D721Med (cell line): ENCODE measurements around the gene CEP170B.
"Not testable (repeated sequence)": the region's sequence is repeated elsewhere in the genome, so short reads cannot be mapped to it uniquely, and the experiment has no call there.

Experiments
- DNase-seq: peaks from one replicate; pipeline ENCODE4 v3.0.0; 2011; ENCODE audit warnings: low spot score; ENCODE audit not compliant: insufficient read length
- FAIRE-seq: peaks from 2 replicates; lab custom pipeline; 2011; peaks lifted over from hg19 to GRCh38; lab: Jason Lieb, UNC
- TF ChIP-seq, protein P1 (sequence below): IDR thresholded peaks from 2 replicates; pipeline ENCODE4 v1.5.1; 2012; ENCODE audit warnings: mild to moderate bottlenecking, control low read depth; ENCODE audit not compliant: insufficient read depth; ENCODE audit errors: missing control alignments

Gene CEP170B

DNA sequence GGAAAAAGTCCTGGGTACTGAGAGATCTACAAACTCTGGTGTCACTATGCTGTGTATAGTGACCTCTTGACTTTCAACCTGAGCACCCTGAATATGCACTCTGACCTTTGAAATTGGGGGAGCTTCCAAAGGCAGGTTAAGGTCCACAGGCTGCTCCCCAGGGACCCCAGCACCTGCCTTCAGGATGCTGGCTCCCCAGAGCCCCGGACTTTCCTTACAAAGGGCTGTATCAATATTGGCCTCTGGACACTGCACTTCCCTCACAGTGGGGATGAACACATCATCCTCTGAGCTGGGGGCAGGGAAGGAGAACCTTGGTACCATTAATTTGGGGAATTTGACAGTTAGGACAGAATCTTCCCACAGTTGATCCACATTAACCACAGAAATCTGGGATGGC, 73.9 kb downstream of the CEP170B start:
- DNase-seq (no peak), FAIRE-seq (no peak)
- TF ChIP-seq, protein P1, sequence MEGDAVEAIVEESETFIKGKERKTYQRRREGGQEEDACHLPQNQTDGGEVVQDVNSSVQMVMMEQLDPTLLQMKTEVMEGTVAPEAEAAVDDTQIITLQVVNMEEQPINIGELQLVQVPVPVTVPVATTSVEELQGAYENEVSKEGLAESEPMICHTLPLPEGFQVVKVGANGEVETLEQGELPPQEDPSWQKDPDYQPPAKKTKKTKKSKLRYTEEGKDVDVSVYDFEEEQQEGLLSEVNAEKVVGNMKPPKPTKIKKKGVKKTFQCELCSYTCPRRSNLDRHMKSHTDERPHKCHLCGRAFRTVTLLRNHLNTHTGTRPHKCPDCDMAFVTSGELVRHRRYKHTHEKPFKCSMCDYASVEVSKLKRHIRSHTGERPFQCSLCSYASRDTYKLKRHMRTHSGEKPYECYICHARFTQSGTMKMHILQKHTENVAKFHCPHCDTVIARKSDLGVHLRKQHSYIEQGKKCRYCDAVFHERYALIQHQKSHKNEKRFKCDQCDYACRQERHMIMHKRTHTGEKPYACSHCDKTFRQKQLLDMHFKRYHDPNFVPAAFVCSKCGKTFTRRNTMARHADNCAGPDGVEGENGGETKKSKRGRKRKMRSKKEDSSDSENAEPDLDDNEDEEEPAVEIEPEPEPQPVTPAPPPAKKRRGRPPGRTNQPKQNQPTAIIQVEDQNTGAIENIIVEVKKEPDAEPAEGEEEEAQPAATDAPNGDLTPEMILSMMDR: no peak

DNA sequence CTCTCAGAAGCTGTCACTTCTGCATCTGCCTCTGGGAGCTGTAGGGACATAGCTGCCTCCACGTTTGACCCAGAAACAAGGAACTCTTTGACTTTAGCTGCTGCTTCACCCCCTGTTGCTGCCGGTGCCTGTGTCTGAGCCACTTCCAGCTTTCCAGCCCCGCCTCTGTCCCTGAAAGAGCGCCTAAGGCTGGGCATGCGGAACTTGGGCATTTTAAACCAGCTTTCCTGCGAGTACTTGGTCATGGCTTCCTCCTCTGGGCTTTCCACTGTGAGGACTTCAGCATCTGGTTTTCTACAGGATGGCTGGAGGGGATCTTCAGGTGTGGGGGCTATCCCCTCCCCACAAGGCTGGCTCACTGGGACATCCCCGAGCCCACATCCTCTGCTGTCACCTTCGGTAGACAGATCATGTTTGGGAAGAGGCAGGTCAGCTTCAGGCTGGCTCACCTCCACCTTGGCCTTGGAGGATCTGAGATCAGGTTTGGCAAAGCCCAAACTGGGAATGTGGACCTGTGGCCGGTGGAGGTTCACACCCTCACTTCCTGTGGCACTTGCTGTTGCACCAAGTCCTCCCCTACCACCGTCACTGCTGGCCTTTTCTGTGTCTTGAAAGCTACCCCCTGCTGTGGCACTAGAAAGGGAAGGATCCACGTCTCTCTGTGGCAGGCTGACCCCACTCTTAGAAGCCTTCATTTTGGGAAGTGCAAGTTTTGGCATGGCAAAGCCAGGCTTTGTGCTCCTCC, 74.8 kb downstream of the CEP170B start:
- DNase-seq (no peak), FAIRE-seq (no peak)
- TF ChIP-seq, protein P1: no peak

DNA sequence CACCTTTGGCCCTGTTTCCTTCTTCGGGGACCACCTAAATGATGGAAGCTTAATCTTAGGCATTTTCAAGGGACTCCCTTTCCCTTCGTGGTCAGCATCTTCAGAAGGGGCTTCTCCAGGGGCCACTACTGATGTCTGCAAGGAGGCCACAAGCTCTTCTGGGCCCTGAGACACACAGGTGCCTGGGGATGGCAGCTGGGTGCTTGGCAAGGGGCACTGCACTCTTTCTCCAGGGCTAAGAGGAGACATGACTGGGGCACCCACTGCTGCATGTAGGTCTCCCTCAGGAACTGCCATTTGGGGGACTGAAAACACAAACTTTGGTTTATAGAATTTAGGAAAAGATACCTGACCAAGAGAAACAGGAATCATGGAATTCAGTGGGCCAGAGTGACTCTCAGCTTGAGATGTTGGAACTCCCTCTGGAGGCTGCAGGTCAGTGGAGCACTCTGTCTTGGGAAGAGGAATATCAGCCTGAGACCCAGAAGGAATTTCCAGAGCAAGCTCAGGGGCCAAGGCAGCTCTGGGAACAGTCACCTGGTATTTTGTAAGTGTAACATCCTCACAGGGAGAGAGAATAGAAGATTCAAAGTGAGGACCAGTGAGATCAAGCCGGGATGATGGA, 75.6 kb downstream of the CEP170B start:
- FAIRE-seq (no peak), DNase-seq (no peak)

DNA sequence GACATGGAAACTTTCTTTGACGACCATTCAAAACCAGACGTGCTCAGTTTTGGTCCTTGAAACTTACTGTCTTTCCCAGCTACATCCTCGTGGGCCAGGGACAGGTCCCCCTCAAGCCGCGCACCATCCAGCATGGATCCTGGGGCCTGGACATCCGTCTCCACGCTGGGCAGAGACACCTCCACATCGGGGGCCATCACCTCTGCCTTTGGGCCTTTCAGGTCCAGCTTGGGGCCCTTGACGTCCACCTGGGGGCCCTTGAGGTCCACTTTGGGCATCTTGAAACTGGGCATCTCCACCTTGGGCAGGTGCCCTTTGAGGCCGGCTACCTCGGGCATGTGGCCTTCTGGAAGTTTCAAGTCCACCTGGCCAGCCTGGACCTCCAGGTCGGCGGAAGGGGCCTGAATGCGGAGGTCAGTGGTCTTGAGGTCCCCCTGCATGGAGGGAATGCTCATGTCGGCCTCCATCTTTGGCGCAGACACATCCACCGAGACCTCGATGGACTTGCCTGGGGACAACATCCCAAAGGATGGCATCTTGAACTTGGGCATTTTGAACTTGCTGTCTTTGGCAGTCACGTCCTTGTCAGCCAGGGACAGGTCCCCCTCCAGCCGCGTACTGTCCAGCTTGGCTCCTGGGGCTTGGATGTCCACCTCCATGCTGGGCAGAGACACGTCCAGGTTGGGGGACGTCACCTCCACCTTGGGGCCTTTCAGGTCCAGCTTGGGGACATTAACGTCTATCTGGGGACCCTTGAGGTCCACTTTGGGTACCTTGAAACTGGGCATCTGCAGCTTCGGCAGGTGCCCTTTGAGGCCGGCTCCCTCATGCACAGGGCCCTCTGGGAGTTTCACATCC, 76.7 kb downstream of the CEP170B start:
- TF ChIP-seq, protein P1: no peak
- FAIRE-seq (no peak), DNase-seq (no peak)

More for the DNA sequence above, 75.6 kb downstream of the CEP170B start:
- TF ChIP-seq, protein P1: no peak

DNA sequence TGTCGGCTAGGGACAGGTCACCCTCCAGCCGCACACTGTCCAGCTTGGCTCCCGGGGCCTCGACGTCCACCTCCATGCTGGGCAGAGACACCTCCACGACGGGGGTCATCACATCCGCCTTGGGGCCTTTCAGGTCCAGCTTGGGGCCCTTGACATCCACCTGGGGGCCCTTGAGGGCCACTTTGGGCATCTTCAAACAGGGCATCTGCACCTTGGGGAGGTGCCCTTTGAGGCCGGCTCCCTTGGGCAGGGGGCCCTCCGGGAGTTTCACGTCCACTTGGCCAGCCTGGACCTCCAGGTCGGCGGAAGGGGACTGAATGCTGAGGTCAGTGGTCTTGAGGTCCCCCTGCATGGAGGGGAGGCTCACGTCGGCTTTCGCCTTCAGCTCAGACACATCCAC, 77.5 kb downstream of the CEP170B start:
- DNase-seq: no peak
- TF ChIP-seq, protein P1: no peak
- FAIRE-seq: no peak

DNA sequence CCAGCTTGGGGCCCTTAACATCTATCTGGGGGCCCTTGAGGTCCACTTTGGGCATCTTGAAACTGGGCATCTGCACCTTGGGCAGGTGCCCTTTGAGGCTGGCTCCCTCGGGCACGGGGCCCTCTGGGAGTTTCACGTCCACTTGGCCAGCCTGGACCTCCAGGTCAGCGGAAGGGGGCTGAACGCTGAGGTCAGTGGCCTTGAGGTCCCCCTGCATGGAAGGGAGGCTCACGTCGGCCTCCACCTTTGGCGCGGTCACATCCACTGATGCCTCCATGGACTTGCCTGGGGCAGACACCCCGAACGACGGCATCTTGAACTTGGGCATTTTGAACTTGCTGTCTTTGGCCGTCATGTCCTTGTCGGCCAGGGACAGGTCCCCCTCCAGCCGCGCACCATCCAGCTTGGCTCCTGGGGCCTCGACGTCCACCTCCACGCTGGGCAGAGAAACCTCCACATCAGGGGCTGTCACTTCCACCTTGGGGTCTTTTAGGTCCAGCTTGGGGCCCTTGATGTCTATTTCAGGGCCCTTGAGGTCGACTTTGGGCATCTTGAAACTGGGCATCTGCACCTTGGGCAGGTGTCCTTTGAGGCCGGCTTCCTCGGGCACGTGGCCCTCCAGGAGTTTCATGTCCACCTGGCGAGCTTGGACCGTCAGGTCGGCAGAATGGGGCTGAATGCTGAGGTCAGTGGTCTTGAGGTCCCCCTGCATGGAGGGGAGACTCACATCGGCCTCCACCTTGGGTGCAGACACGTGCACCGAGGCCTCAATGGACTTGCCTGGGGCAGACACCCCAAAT, 78.3 kb downstream of the CEP170B start:
- FAIRE-seq, DNase-seq: not testable (repeated sequence)

DNA sequence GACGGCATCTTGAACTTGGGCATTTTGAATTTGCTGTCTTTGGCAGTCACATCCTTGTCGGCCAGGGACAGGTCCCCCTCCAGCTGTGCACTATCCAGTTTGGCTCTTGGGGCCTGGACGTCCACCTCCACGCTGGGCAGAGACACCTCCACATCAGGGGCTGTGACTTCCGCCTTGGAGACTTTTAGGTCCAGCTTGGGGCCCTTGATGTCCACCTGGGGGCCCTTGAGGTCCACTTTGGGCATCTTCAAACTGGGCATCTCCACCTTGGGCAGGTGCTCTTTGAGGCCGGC, 78.9 kb downstream of the CEP170B start:
- DNase-seq, FAIRE-seq: not testable (repeated sequence)

DNA sequence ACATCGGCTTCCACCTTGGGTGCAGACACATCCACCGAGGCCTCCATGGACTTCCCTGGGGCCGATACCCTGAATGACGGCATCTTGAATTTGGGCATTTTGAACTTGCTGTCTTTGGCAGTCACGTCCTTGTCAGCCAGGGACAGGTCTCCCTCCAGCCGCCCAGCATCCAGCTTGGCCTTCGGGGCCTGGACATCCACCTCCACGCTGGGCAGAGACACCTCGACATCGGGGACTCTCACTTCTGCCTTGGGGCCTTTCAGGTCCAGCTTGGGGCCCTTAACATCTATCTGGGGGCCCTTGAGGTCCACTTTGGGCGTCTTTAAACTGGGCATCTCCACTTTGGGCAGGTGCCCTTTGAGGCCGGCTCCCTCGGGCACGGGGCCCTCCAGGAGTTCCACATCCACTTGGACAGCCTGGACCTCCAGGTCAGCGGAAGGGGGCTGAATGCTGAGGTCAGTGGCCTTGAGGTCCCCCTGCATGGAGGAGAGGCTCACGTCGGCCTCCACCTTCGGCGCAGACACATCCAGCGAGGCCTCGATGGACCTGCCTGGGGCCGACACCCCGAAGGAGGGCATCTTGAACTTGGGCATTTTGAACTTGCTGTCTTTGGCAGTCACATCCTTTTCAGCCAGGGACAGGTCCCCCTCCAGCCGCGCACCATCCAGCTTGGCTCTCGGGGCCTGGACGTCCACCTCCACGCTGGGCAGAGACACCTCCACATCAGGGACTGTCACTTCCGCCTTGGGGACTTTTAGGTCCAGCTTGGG, 79.6 kb downstream of the CEP170B start:
- not testable (repeated sequence) for DNase-seq, FAIRE-seq

DNA sequence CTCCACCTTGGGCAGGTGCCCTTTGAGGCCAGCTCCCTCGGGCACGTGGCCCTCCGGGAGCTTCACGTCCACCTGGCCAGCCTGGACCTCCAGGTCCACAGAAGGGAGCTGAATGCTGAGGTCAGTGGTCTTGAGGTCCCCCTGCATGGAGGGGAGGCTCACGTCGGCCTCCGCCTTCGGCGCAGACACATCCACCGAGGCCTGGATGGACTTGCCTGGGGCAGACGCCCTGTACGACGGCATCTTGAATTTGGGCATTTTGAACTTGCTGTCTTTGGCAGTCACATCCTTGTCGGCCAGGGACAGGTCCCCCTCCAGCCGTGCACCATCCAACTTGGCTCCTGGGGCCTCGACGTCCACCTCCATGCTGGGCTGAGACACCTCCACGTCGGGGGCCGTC, 80.2 kb downstream of the CEP170B start:
- not testable (repeated sequence) for FAIRE-seq, DNase-seq
